Panc1 (cell line): Measurements from ENCODE around the gene ERGIC1. TPM values are rescaled to one million over a fixed set of nuclear protein-coding genes. Genes with fewer than 3 reads are reported as not detected.
A peak's percentile ranks its signal among the peaks of the same experiment; 100 is the strongest.

Experiments
- ATAC-seq: fragments of 200-7000 bp; cut with Tn5 transposase; 2 replicates; pipeline ENCODE4 v1.9.1; 2020; ENCODE audit warnings: mild to moderate bottlenecking, moderate library complexity
- BruUV-seq: library from RNA; stranded (reverse); fragments of 400-500 nt; replicated peaks from 2 replicates; lab custom pipeline; 2021; lab: Mats Ljungman, UMichigan
- CTCF ChIA-PET: fragments of 300-600 bp; sonication (Branson Sonifier 250); formaldehyde crosslinking; loops from one replicate; lab custom pipeline; 2022; ENCODE audit warnings: antibody characterized with exemption; lab: Charles Lee
- POLR2A ChIA-PET: fragments of 300-600 bp; sonication (Branson Sonifier 250); formaldehyde crosslinking; loops from one replicate; lab custom pipeline; 2022; ENCODE audit warnings: antibody characterized with exemption; lab: Charles Lee
- DNase-seq: peaks from one replicate; pipeline ENCODE4 v3.0.0-alpha.2; 2010; ENCODE audit warnings: low read depth, low spot score
- H3K27ac ChIP-seq: 2 replicates; pipeline ENCODE4 v1.5.1; 2011; ENCODE audit warnings: mild to moderate bottlenecking, low read length, inconsistent platforms
- H3K27me3 ChIP-seq: fragments of 200-500 bp; sonication (Bioruptor generic); 2 replicates; pipeline ENCODE4 v1.6.0; 2014; ENCODE audit warnings: low read length, inconsistent platforms; ENCODE audit not compliant: control insufficient read depth, insufficient read depth
- H3K36me3 ChIP-seq: fragments of 200-500 bp; sonication (Bioruptor generic); 2 replicates; pipeline ENCODE4 v1.5.1; 2014; ENCODE audit warnings: inconsistent platforms, mild to moderate bottlenecking, low read length, moderate library complexity; ENCODE audit not compliant: control insufficient read depth, insufficient read depth
- H3K4me1 ChIP-seq: 2 replicates; pipeline ENCODE4 v1.5.1; 2011; ENCODE audit warnings: inconsistent platforms, mild to moderate bottlenecking, low read length, moderate library complexity; ENCODE audit not compliant: control insufficient read depth, insufficient read depth
- H3K4me3 ChIP-seq, 2 experiments: 2 replicates each; pipeline ENCODE4 v1.5.1; 2011 to 2012; ENCODE audit warnings: low read depth in 2 of 2, low read length in 2 of 2, mild to moderate bottlenecking in 2 of 2, inconsistent platforms in 1 of 2, moderate library complexity in 1 of 2
- H3K9me3 ChIP-seq: fragments of 200-500 bp; sonication (Bioruptor generic); 2 replicates; pipeline ENCODE4 v1.5.1; 2014; ENCODE audit warnings: low read depth, mild to moderate bottlenecking, inconsistent platforms, low read length, moderate library complexity; ENCODE audit not compliant: control insufficient read depth, insufficient read depth
- CTCF ChIP-seq: fragments of 450-650 bp; IDR thresholded peaks from 2 replicates; pipeline ENCODE4 v1.5.1; 2017; ENCODE audit warnings: mild to moderate bottlenecking
- POLR2AphosphoS5 ChIP-seq: IDR thresholded peaks from 2 replicates; pipeline ENCODE4 v1.6.1; 2012; ENCODE audit warnings: mild to moderate bottlenecking, low read depth, low read length, moderate library complexity
- REST ChIP-seq, 2 experiments: IDR thresholded peaks; 2 replicates each; pipeline ENCODE4 v1.6.1; 2011 to 2012; ENCODE audit warnings: low read depth in 2 of 2, control low read depth in 1 of 2, low read length in 1 of 2, mild to moderate bottlenecking in 1 of 2, moderate library complexity in 1 of 2; ENCODE audit not compliant: insufficient read depth in 1 of 2
- SIN3A ChIP-seq: IDR thresholded peaks from 2 replicates; pipeline ENCODE4 v1.6.1; 2012; ENCODE audit warnings: low read depth, mild to moderate bottlenecking, low read length, moderate library complexity, borderline replicate concordance; ENCODE audit not compliant: insufficient read depth
- in situ Hi-C: cut with HindIII; loops from 2 replicates; pipeline ENCODE4 v1.10.0; 2016; ENCODE audit warnings: low sequenced_read_pairs, low pct_unique_long_range_greater_than_20kb
- intact Hi-C: fragments of 100-400 bp; cut with micrococcal nuclease; formaldehyde crosslinking; loops from one replicate; pipeline ENCODE4 v1.10.0; 2022; ENCODE audit not compliant: unreplicated experiment
- total RNA-seq: library from RNA; stranded (reverse); gene quantifications from one replicate; pipeline ENCODE4 v1.2.1, GENCODE V29; 2021; ENCODE audit not compliant: unreplicated experiment

ERGIC1 gene
- total RNA-seq, 1 experiment from 2014 or later: 206 TPM

GRCh38 chr5:172985596-172985995 lies 151.5 kb downstream of the ERGIC1 start:
- BruUV-seq: no TSS peak

GRCh38 chr5:172988276-172988675 lies 154.2 kb downstream of the ERGIC1 start:
- DNase-seq: no peak
- no peak overlapping the region for H3K27ac ChIP-seq
- peaks cover 9% of the 10 kb centered on the region for H3K4me1 ChIP-seq
- H3K9me3 ChIP-seq: no peaks in the 10 kb centered on the region
- ATAC-seq: no peak
- POLR2A ChIA-PET: interaction anchor here (0.6 kb wide), 1 partner anchor 126 kb away, joined by 3 read pairs; no protein-coding TSS in a partner anchor
- no peaks in the 10 kb centered on the region for H3K27me3 ChIP-seq
- H3K36me3 ChIP-seq: no peaks in the 10 kb centered on the region; the same call in 1 of the 2 replicates
- no peak overlapping the region for H3K4me3 ChIP-seq
- intact Hi-C loops: loop anchor here (10.0 kb wide), 1 partner anchor 67 kb away; the partner anchor contains the start of gene CREBRF
- in situ Hi-C loops: no loop called here
- CTCF ChIA-PET: no interaction called here
- no peak for TF ChIP-seq REST (IDR thresholded peaks at IDR 0.05; ENCODE audit: insufficient read depth in 1 of 2, low read depth in 2 of 2, low read length in 1 of 2)
- no peak for TF ChIP-seq POLR2AphosphoS5
- BruUV-seq: no TSS peak

More at GRCh38 chr5:172985596-172985995, 151.5 kb downstream of the ERGIC1 start:
- no peaks in the 10 kb centered on the region for H3K9me3 ChIP-seq
- H3K4me3 ChIP-seq: peak overlapping the region; percentile 82 to 99; a peak in 3 of 4 replicates
- H3K27ac ChIP-seq: peak overlapping the region; percentile 35
- TF ChIP-seq REST (IDR thresholded peaks at IDR 0.05; ENCODE audit: insufficient read depth in 1 of 2, low read depth in 2 of 2, low read length in 1 of 2) (no peak), POLR2AphosphoS5 (no peak), SIN3A (no peak), CTCF (no peak)
- in situ Hi-C loops (no loop called here), intact Hi-C loops (loop anchor here (10.0 kb wide), 1 partner anchor 69 kb away; the partner anchor contains the start of gene CREBRF)
- CTCF ChIA-PET: interaction anchor here (0.6 kb wide), 1 partner anchor 352 kb away, joined by 3 read pairs; no protein-coding TSS in a partner anchor
- no peak for ATAC-seq
- POLR2A ChIA-PET: interaction anchor here (0.6 kb wide), 1 partner anchor 171 kb away, joined by 3 read pairs; no protein-coding TSS in a partner anchor
- no peaks in the 10 kb centered on the region; the same call in 1 of the 2 replicates for H3K36me3 ChIP-seq
- no peak for DNase-seq
- no peaks in the 10 kb centered on the region for H3K27me3 ChIP-seq
- H3K4me1 ChIP-seq: peaks cover 9% of the 10 kb centered on the region
